HG03097 (cell line): ENCODE data around the gene ZDBF2.
"Not testable (repeated sequence)": the region's sequence is repeated elsewhere in the genome, so short reads cannot be mapped to it uniquely, and the experiment has no call there.

Experiments used
- ATAC-seq: cut with Tn5 transposase; IDR thresholded peaks from one replicate; pipeline ENCODE4 v1.9.1; 2021; ENCODE audit not compliant: unreplicated experiment, low FRiP score

ZDBF2 gene

DNA sequence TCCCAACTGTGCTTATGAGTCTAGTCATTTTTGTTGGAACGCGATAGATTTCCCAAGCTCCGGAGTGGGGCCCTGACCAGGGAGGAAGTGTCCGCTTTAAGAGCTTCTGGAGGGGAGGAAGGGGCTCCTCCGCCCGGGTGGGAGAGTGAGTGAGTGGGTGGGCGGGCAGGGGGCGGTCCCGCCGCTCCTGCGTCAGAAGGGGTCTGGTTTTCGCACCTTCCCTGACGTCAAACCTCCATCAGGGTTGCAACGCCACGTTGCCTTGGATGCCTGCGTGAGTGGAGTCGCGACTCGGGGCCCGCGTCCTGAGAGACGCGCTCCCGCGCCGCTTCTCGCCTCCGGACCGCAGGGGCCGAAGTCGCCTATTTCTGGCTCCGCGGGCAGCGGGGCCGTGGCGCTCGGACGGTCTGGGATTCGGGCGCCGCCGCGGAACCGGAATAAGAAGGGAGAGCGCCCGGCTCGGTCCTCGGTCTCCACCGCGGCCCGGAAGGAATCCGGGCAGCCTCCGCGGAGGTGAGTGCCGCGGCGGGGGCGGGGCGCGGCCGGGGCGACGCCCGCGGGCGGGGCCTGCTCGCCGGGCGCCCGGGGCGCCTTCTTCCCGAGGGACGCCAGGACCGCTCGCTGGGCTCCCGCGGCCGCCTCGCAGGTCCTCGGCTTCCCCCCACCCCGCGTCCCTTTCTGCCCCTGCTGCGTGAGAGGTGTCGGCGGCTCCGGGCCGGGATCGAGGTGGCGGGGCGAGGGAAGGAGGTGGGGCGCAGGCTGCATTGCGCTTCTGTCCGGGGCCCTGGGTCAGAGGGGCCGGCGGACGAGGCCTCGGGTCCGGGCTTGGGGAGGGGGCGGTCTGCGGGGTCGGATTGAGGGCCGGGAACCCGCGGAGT is at the start of gene ZDBF2:
Gene ZDBF2, plus strand, starts transcription at position 230 of the 878 bp plus-strand sequence. CDS start 7,187 bp downstream, outside the sequence.
- peak; percentile 86 for ATAC-seq

DNA sequence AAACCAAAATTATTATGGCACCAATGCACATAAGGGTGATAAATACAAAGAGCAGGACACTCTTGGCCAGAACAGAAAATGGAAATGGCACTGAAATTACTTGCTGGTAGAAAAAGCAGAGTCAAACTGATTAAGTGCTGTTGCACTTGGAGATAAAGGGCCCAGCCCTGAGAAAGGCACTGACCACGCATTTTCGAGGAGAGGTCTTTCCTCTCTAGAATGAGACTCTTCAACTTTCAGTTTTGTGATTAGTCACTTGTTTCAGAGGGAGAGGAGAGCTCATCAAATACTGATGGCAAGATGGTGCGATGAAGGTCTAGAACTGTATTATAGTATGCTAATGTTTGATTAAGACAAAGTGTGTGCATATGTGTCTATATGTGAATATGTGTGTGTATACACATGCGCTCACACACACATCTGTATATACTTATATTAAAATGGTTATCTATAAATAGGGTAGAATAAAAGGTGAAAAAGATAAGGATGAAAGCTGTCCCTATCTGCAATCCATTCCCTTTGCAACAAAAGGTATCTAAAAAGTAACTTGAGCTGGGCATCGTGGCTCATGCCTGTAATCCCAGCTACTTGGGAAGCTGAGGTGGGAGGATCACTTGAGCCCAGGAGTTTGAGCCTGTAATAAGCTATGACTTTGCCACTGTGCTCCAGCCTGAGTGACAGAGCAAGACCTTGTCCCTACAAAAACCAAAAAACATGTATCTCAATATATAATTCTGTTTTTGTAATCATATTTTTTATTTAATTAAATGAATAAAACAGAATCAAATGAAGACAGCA is 48.8 kb upstream of the ZDBF2 start:
- peak; percentile 94 for ATAC-seq

DNA sequence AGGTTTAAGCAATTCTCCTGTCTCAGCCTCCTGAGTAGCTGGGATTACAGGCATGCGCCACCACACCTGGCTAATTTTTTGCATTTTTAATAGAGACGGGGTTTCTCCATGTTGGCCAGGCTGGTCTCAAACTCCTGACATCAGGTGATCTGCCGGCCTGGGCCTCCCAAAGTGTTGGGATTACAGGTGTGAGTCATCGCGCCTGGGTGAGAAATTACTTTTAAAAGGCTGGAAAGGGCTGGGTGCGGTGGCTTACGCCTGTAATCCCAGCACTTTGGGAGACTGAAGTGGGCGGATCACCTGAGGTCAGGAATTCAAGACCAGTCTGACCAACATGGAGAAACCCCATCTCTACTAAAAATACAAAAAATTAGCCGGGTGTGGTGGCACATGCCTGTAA is 45.8 kb upstream of the ZDBF2 start:
- ATAC-seq: not testable (repeated sequence)

DNA sequence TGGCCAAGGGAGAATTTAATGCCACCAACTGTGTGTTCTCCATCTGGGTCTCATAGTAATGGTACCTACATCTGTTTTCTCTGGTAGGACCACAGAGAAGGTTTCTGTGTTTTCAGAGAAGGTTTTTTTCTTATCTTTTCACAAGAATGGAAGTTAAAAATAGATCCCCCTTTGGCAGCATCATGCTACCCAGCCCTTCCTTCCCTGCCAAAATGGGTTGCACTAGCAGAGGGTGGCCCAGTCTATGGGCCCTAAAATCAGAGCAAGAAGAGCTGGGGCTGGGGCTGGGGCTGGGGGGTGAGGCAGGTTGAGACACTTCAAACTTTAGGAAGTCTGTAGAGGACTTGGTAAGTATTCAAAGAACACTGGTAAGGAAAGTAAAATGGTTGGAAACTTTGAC is 44.8 kb upstream of the ZDBF2 start:
- ATAC-seq: no peak

DNA sequence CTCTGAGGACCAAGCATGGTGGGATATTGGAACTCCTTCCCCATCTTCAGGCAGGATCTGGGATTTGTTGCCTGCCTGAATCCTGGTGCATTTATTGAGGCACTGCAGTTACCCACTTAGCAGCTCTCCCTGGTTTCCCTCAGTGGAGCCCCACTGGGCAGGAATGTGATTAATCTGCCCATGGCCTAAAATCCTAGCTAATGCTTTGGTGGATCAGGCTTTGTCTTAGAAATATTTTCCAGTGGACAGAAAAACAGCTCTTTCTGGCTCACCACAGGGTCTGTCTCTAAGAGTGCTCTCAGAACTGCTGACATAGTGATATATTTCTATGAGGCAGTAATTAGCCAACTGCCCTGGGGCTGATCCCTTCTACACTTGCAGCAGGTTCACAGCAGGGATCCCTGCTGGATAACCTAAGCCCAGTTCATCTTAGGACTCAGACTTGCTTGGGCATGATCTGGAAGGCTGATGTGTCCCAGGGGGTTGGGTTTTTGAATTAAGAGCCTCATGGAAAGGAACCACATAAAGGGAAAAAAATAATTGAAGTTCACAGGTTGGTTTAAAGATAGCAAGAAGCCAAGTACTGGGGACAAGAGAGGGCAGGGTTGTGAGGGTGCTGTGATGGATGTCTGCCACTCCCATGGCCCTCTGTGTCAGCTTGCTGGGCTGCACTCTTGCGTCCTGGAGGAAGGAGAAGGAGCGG is 44.3 kb upstream of the ZDBF2 start:
- no peak for ATAC-seq

DNA sequence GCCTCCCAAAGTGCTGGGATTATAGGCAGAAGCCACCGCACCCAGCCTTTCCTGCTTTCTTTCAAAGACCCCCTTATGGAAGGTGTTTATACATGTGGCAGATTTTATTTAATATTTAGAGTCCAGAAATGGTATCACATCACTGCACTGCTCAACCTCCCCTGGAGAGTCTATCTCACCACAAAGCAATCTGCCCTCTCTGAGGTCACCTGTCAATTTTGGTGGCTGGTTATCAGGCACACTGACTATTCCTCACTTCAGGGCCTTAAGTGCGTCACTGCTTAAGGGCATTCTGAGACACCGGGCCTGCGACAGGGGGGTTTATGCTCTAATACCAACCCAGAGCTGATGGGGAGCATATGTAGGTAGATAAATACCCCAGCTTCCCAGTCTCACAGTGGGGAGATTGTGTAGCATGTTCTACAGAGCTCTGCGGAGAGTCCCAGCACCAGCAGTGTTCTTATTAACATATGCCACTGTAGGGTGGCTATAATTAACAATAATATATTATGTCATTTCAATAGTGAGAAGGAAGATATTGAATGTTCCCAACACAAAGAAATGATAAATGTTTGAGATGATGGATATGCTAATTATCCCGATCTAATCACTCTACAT is 42.7 kb upstream of the ZDBF2 start:
- ATAC-seq: no peak

DNA sequence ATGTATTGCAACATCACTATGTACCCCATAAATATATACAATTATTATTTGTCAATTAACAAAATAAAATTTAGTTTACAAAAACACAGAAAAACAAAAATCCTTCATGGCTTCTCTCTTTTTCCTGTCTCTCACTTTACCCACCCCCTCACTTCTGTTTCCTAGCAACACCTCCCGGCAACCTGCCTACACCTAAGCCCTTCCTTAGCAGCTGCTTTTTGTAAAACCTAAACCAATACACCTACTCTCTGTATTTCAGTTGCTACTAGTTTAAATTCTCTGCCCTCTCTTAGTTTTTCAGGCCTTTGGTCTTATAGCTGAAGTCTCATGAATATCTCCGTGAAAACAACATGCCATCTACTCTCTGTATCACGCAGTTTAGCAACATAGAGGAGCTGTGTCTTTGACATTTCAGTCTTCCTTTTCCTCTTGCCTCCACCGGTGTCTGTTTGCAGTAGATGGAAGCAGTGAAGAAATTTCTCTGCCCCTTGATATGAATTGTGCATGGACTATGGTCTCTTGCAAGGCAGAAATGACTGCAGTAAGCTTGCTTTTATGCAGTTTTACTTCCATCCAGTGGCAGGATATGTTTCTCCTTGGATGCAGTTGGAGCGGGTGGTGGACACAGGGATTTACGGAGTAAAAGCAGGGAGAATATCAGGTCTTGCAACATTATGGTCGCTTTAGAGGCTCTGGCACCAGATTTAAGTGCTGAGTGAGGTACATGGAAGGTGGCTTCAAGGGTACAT is 42.0 kb upstream of the ZDBF2 start:
- ATAC-seq: no peak

DNA sequence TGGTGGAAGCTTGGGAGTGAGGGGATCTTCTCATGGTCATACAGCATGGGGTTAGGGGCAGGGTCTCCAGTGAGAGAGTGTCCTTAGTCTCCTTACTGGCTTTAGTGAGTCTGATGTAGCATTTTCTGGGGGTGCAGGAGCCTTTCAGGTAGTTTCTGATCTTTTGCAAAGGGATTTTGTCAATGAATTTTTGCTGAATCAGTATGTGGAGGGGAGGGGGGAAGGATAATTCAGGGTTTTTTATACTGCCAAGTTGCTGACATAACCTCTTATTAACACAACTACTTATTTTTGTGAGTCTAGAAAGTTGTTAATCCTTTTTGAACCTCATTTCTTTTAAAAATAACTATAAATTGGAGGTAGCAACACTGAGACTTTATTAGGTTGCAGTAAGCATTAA is 35.3 kb upstream of the ZDBF2 start:
- ATAC-seq: no peak

DNA sequence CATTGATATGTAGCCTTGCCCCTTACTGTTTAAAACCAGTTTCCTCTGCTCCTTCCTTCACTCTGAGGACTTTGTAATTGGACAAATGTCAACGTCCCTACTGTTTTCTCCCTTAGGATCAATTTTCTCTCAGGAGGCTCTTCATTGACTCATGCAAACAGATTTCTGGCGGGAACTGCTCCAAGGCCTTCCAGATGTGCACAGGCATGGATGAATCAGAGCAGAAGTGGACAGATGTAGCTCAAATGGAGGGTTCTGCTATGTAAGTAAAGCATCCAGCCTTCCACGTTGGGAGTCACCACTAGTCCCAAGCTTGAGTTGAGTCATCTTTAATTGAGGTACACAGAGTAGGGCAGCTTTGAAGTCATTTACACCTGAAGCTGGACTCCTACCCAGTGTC is 34.1 kb upstream of the ZDBF2 start:
- no peak for ATAC-seq

DNA sequence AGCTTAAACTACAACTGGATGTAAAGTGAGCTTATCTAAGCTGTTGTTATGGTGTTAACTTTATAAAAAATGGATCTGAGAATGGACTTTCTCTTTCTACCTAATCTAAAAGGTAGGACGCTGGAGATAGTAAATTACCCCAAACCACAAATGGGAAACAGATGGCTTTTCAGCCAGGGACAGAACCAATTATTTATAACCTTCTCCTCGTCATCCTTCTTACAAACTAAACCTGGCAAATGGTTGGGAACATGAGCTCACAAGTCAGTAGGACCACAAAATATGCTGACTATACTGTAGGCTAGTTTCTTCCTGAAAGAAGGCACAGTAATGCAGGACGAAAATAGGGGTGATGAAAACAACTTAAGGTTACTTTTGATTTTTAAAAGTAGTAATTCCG is 32.7 kb upstream of the ZDBF2 start:
- ATAC-seq: no peak

DNA sequence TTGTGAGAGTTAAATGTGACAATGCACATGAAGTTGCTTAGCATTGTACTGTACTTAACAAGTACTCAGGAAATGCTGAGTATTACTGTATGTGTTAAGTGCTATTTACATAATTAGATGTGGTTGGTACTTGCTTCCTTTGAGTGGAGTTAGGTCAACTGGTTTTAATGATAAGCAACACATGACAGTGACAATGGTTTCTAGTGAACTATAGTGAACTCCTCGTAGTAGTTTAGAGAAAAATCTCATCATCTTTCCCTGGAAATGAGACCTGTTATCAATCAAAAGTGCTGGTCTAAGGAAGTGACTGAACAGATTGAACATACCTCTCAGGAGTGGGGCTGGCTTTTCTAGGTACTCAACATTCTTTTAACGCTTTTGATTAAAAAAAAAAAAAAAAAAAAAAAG is 29.2 kb upstream of the ZDBF2 start:
- ATAC-seq: peak; percentile 45

DNA sequence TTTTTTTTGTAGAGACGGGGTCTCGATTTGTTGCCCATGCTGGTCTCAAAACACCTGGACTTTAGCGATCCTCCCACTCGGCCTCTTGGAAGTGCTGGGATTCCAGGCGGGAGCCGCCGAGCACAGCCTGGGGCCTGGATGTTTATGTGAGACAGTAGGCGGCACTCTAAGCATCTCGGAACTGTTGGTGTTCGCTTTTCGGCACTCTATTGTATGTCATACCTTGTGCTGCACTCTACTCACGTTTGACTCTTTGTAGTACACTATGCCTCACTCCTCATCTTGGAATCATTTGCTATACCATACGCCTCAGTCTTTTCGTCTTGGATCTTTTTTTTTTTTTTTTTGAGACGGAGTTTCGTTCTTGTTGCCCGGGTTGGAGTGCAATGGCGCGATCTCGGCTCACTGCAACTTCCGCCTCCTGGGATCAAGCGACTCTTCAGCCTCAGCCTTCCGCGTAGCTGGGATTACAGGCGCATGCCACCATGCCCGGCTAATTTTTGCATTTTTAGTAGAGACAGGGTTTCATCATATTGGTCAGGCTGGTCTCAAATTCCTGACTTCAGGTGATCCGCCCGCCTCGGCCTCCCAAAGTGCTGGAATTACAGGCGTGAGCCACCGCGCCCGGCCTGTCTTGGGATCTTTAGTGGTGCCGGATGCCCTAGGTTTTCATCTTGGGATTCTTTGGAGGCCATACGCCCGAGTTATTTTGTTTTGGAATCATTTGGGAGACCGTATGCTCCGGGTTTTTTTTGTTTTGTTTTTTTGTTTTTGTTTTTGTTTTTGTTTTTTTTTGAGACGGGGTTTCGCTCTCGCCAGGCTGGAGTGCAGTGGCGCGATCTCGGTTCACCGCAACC is 24.2 kb upstream of the ZDBF2 start:
- ATAC-seq: no peak

DNA sequence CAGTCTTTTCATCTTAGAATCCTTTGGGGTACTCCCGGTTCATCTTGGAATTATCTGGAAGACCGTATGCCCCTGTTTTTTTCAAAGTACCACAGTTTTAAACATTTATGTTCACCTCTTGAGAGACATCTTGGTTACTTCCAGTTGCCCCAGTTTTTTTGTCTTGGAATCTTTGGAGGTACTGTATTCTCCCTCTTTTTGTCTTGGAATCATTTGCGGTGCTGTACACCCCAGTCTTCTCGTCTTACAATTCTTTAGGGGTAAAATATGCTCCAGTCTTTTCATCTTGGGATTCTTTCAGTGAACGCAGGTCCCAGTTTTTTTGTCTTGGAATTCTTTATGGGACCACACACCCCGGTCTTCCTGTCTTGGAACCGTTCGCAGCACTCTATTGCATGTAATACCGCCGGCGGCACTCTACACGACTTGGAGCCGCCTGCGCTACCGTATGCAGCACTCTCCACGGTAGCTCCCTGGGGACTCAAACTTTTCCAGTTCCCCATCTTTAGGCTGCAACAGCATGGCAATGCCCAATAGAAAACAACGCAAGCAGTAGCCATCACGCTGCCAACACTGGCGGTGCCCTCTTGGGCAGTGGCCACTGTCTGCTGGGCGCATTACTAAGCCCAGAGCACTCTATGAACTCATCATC is 21.2 kb upstream of the ZDBF2 start:
- no peak for ATAC-seq

DNA sequence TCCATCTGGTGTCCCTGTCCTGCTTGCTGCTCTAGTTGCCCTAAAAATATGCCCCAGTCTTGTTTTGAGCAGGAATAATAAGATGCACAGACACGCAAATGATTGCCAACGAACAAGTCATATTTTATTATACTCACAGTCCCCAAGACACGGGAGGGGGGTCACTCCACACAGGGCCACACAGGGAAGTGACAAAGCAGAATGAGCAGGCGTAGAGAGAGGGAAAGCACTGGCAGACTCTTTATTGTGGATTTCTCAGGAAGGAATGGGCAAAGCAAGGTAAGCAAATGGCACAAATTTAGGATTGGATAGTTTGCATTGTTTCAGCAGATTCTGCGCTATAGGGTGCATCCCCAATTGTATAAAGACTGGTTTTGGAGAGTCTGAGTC is 20.7 kb upstream of the ZDBF2 start:
- ATAC-seq: no peak

DNA sequence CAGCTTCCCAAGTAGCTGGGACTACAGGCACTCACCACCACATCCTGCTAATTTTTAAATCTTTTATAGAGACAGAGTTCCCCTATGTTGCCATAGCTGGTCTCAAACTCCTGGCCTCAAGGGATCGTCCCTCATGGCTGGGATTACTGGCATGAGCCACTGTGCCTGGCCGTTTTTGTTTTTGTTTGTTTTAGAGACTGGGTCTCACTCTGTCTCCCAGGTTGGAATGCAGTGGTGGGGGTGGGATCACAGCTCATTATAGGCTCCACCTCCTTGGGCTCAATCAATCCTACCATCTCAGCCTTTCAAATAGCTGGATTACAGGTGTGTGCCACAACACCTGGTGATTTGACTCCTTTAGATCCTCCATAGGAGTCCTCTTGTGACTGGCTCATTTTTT is 19.5 kb upstream of the ZDBF2 start:
- no peak for ATAC-seq

DNA sequence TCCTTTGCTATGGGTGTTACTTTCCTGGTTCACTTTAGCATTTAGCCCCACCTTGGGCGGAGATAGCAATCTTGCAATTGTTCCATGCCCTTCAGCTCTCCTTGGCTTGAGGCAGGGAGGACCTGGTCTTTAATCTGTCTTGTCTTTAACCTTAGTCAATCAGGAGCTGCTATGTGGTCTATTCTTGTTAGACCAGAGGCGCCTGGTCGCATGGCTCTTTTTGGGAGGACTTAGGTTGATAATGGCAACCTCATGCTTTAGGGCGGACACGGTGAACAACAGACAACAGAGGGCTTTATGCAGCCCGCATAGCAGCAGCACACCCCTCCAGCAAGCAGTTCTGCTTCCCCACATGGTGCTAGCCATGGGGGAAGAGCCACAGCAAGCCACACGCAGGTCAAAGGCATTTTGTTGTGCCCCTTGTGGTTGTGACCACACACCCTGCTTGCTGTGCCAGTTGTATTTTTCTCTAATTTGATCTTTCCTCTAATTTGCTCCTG is 17.7 kb upstream of the ZDBF2 start:
- no peak for ATAC-seq

DNA sequence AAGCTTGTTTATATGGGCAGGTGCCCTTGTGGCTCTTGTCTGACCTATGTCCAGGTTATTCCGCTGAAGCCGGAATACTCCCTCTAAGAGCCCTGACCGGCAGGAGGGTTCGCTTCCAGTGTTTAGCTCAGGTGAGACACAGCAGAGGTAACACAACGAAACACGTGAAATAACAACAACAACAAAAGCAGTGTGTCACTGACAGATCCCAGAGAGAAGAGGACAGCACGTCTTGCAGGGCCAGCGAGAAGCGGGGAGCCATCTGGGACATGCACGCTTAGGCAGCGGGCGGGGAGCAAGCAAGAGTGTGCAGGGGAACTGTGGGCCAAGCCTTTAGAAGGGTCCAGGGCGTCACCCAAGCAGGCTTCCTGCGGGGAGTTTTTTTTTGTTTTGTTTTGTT is 17.1 kb upstream of the ZDBF2 start:
- ATAC-seq: no peak

DNA sequence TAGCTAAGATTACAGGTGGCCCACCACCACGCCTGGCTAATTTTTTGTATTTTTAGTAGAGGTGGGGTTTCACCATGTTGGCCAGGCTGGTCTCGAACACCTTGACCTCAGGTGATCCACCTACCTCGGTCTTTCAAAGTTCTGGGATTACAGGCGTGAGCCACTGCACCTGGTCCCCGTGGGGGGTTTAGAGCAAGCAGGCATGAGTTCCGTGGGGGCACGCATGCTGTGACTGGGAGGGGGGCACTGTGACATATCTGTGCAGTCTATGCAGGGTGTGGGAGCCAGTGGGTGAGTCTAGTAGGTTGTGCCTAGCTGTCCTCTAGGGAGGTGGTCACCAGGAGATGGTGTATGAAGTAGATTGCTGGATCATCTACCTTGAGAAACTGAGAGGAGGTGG is 16.6 kb upstream of the ZDBF2 start:
- ATAC-seq: no peak
